OCI-LY3 (cell line): ENCODE measurements around the gene RTTN.
A peak's percentile ranks its signal among the peaks of the same experiment; 100 is the strongest.

ENCODE experiments used
- H2AFZ ChIP-seq: fragments of 200-600, 300-600 bp; shearing (Covaris generic); 2 replicates; pipeline ENCODE4 v1.6.0; 2014; ENCODE audit warnings: antibody characterized with exemption, low read depth, low read length
- H3K27ac ChIP-seq: fragments of 200-600, 300-600 bp; sonication (generic); 2 replicates; pipeline ENCODE4 v1.5.1; 2014; ENCODE audit warnings: mild to moderate bottlenecking, low read length, moderate library complexity, mixed read lengths
- H3K27me3 ChIP-seq: fragments of 200-600, 300-600 bp; sonication (generic); 2 replicates; pipeline ENCODE4 v1.6.1; 2014; ENCODE audit warnings: low read depth, low read length, mixed read lengths
- H3K36me3 ChIP-seq: fragments of 200-600, 300-600 bp; sonication (generic); replicated peaks from 2 replicates; pipeline ENCODE3; 2014; ENCODE audit warnings: low read depth, low read length, mixed read lengths
- H3K4me1 ChIP-seq: fragments of 300-600, 200-600 bp; sonication (generic); 2 replicates; pipeline ENCODE4 v1.6.1; 2014; ENCODE audit warnings: low read length, mixed read lengths
- H3K4me2 ChIP-seq: fragments of 200-600, 300-600 bp; sonication (generic); 2 replicates; pipeline ENCODE4 v1.6.1; 2014; ENCODE audit warnings: low read length, mixed read lengths
- H3K4me3 ChIP-seq: fragments of 300-600, 200-600 bp; sonication (generic); 2 replicates; pipeline ENCODE4 v1.5.1; 2014; ENCODE audit warnings: antibody characterized with exemption, mild to moderate bottlenecking, low read length, moderate library complexity
- H3K79me2 ChIP-seq: fragments of 300-600, 200-600 bp; shearing (Covaris generic); 2 replicates; pipeline ENCODE4 v1.6.1; 2014; ENCODE audit warnings: mild to moderate bottlenecking, low read length, mixed read lengths
- H3K9ac ChIP-seq: fragments of 300-600, 200-600 bp; shearing (Covaris generic); 2 replicates; pipeline ENCODE4 v1.6.0; 2014; ENCODE audit warnings: mild to moderate bottlenecking, low read length, moderate library complexity
- H3K9me3 ChIP-seq: fragments of 200-600, 300-600 bp; shearing (Covaris generic); 2 replicates; pipeline ENCODE4 v1.6.1; 2014; ENCODE audit warnings: low read length, mixed read lengths; ENCODE audit not compliant: insufficient read depth
- H4K20me1 ChIP-seq: fragments of 200-600, 300-600 bp; sonication (generic); 2 replicates; pipeline ENCODE4 v1.6.1; 2016; ENCODE audit warnings: low read length, mixed read lengths; ENCODE audit not compliant: insufficient read depth
- EZH2phosphoT487 ChIP-seq: fragments of 200-600 bp; shearing (Covaris generic); IDR thresholded peaks from 2 replicates; pipeline ENCODE4 v1.6.1; 2018; ENCODE audit warnings: antibody characterized with exemption, mixed run types, low read depth
- TF ChIP-seq, protein P1 (sequence below): fragments of 200-600, 300-600 bp; sonication (generic); IDR thresholded peaks from 2 replicates; pipeline ENCODE4 v1.5.1; 2014; ENCODE audit warnings: antibody characterized with exemption, low read length, low read depth

Gene RTTN

DNA sequence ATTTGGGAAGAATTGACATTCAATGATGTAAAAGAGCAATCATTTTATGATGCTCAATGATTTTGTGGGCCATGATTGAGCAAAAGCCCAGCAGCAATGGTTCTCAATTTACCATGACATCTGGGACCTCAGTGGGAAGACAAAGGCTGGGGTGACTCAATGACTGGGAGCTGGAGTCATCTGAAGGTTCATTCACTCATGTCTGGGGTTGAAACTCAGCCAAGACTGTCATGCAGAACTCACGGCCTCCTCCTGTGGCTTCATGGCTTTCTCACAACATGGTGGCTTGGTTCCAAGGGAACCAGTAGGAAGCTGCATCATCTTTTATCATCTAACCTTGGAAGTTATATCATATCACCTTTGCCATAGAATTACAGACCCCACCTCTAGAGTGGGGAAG, 212.7 kb downstream of the RTTN start:
- Histone ChIP-seq H3K4me1 (no peaks in the 10 kb centered on the region), H3K27me3 (no peaks in the 10 kb centered on the region), H3K4me2 (no peak overlapping the region), H3K9ac (no peak overlapping the region), H2AFZ (no peak overlapping the region), H3K79me2 (no peaks in the 10 kb centered on the region), H3K4me3 (no peak overlapping the region), H4K20me1 (no peaks in the 10 kb centered on the region), H3K36me3 (peaks cover 83% of the 10 kb centered on the region), H3K9me3 (peaks cover 11% of the 10 kb centered on the region), H3K27ac (no peak overlapping the region)
- TF ChIP-seq, protein P1, sequence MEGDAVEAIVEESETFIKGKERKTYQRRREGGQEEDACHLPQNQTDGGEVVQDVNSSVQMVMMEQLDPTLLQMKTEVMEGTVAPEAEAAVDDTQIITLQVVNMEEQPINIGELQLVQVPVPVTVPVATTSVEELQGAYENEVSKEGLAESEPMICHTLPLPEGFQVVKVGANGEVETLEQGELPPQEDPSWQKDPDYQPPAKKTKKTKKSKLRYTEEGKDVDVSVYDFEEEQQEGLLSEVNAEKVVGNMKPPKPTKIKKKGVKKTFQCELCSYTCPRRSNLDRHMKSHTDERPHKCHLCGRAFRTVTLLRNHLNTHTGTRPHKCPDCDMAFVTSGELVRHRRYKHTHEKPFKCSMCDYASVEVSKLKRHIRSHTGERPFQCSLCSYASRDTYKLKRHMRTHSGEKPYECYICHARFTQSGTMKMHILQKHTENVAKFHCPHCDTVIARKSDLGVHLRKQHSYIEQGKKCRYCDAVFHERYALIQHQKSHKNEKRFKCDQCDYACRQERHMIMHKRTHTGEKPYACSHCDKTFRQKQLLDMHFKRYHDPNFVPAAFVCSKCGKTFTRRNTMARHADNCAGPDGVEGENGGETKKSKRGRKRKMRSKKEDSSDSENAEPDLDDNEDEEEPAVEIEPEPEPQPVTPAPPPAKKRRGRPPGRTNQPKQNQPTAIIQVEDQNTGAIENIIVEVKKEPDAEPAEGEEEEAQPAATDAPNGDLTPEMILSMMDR: no peak
- TF ChIP-seq EZH2phosphoT487: no peak

DNA sequence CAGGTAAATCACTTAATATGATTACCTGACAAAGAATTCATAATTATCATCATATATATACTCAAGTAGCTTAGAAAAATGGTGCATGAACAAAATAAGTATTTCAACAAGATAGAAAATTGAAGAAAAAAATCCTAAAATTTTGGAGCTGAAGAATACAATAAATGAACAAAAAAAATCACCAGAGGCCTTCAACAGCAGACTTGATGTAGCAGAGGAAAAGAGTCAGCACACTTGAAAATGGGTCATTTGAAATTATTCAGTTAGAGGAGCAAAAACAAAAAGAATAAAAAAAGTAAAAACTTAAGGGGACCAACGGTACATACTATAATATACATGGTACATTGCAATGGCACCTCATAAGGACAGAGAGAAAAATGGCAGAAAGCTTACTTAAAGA, 217.6 kb downstream of the RTTN start:
- Histone ChIP-seq H2AFZ (no peak overlapping the region), H3K4me1 (no peaks in the 10 kb centered on the region), H3K27ac (no peak overlapping the region), H3K4me3 (no peak overlapping the region), H4K20me1 (no peaks in the 10 kb centered on the region), H3K9me3 (peaks cover 19% of the 10 kb centered on the region), H3K36me3 (peaks cover 69% of the 10 kb centered on the region), H3K9ac (no peak overlapping the region), H3K27me3 (no peaks in the 10 kb centered on the region), H3K4me2 (no peak overlapping the region), H3K79me2 (no peaks in the 10 kb centered on the region)
- TF ChIP-seq EZH2phosphoT487: no peak
- TF ChIP-seq, protein P1: no peak

DNA sequence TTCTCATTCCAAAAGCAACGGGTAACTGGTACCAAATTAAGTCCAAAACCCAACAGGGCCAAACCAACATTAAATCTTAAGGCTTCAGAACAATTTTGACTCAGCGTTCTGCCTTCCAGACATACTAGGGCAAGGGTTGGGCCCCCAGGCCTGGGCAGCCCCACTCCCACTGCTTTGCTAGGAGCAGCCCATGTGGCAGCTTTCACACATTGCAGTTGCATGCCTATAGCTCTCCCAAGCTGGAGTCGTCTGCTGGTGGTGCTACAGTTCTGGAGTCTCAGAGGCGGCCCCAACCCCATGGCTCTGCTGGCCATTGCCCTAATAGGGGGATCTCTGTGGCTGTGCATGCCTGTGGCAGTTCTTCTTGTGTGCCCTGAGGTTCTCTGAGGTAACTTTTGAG, 220.2 kb downstream of the RTTN start:
- H3K79me2 ChIP-seq: no peaks in the 10 kb centered on the region
- no peak overlapping the region for H3K27ac ChIP-seq
- H3K4me1 ChIP-seq: peaks cover 26% of the 10 kb centered on the region
- TF ChIP-seq, protein P1: no peak
- TF ChIP-seq EZH2phosphoT487: no peak
- peaks cover 19% of the 10 kb centered on the region for H3K9me3 ChIP-seq
- H4K20me1 ChIP-seq: no peaks in the 10 kb centered on the region
- H3K27me3 ChIP-seq: no peaks in the 10 kb centered on the region
- H2AFZ ChIP-seq: no peak overlapping the region
- H3K4me3 ChIP-seq: no peak overlapping the region
- H3K36me3 ChIP-seq: peaks cover 52% of the 10 kb centered on the region
- no peak overlapping the region for H3K9ac ChIP-seq
- H3K4me2 ChIP-seq: no peak overlapping the region

DNA sequence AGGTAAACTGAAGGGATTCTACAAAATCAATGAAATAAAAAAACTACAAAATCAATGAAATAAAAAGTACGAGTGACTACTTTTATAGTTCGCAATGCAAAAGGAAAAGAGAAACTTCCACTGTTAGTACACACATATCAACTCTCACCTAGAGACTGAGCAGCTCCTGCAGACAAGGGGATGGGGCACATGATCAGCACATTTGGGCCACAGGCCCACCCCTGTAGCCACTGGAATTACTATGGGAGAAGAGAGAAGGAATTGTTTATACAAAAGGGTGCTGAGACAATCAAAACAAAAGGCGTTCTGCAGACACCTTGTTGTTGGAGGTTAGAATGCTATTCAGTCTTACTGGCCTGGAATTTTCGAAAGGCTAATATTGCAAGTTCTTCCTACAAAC, 223.1 kb downstream of the RTTN start:
- peak overlapping the region; percentile 57 for H3K4me2 ChIP-seq

More for the DNA sequence above, 223.1 kb downstream of the RTTN start:
- Histone ChIP-seq H3K4me3 (no peak overlapping the region), H3K27ac (peak overlapping the region; percentile 88), H3K79me2 (no peaks in the 10 kb centered on the region), H3K4me1 (peaks cover 52% of the 10 kb centered on the region), H3K36me3 (peaks cover 35% of the 10 kb centered on the region), H3K9me3 (peaks cover 5% of the 10 kb centered on the region; the same call in 1 of the 2 replicates), H4K20me1 (no peaks in the 10 kb centered on the region), H3K9ac (no peak overlapping the region), H3K27me3 (no peaks in the 10 kb centered on the region), H2AFZ (no peak overlapping the region)
- TF ChIP-seq, protein P1: no peak
- no peak for TF ChIP-seq EZH2phosphoT487
